ENCODE results near the gene ARHGEF28.

The ARHGEF28 gene

DNA sequence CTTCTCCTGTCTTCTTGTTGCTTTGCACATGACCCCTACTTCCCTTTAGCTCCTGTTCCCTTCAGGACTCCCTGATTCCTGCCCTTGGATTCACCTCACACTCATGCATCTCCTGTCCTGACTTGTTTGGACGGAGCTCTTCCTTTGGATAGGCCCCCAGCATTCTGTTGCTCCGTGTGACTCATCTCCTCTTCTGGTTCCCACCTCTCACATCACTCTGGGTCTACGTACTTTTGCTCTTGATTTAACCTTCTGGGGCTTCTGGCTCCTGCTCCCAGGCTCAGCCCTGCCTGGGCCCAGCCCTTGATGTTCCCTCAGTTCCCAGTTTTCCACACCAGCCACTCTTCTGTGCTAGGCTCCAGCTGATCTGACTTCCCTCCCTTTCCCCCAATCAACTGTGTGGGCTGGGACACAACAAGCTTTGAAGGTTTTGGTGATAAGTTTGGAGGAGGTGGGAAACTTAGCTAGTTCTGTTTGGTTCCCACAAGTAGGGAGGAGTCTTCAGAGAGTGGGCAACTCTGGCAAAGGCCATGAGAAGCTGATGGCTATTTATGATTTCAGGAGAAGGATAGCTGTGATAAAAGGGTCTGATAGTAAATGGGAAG is 331.5 kb downstream of the ARHGEF28 start:
- H3K4ac ChIP-seq (ENCODE audit: low read depth, low read length), result no peak overlapping the region
- no peaks in the 10 kb centered on the region for H3K79me1 ChIP-seq (ENCODE audit: low read length)
- no peak overlapping the region for H4K12ac ChIP-seq (ENCODE audit: low read depth, low read length)
- no peak overlapping the region for H3K4me3 ChIP-seq (ENCODE audit: low read depth, low read length)
- no peak overlapping the region for H3K18ac ChIP-seq (ENCODE audit: low read length)
- H4K8ac ChIP-seq (ENCODE audit: low read depth, low read length), result no peak overlapping the region
- no peak overlapping the region for H2BK5ac ChIP-seq (ENCODE audit: low read depth, low read length, poor library complexity)
- no peaks in the 10 kb centered on the region for H3K79me2 ChIP-seq (ENCODE audit: control insufficient read depth, insufficient read depth, low read length, poor library complexity)
- no peaks in the 10 kb centered on the region for H3K36me3 ChIP-seq (ENCODE audit: control insufficient read depth in 1 of 2, insufficient read depth in 2 of 2, low read length in 2 of 2)
- no CpG with 5 or more reads among the region's 3 CpGs for WGBS (ENCODE audit: extremely low coverage, insufficient coverage, insufficient read length)
- no peak overlapping the region for H2AK5ac ChIP-seq (ENCODE audit: low read length)
- no peak overlapping the region for H2AFZ ChIP-seq (ENCODE audit: insufficient read depth, low read length, poor library complexity)
- H3K4me2 ChIP-seq (ENCODE audit: low read length), result no peak overlapping the region
- no peak overlapping the region for H3K9ac ChIP-seq (ENCODE audit: low read length)
- H3K9me3 ChIP-seq (ENCODE audit: insufficient read depth, low read depth, low read length), result no peaks in the 10 kb centered on the region
- no peak overlapping the region for H2BK120ac ChIP-seq (ENCODE audit: insufficient read depth, low read length, poor library complexity)
- H3K23ac ChIP-seq (ENCODE audit: low read length), result no peak overlapping the region
- H3K4me1 ChIP-seq (ENCODE audit: control insufficient read depth in 1 of 2, insufficient read depth in 2 of 2, low read length in 2 of 2), result no peaks in the 10 kb centered on the region
- H4K91ac ChIP-seq (ENCODE audit: low read depth, low read length), result no peak overlapping the region
- no peaks in the 10 kb centered on the region for H3K27me3 ChIP-seq (ENCODE audit: insufficient read depth, low read length)
- DNase-seq, result no peak
- no peak overlapping the region for H3K27ac ChIP-seq (ENCODE audit: low read depth, low read length)
- no peak overlapping the region for H2BK12ac ChIP-seq (ENCODE audit: low read length)
- H3K14ac ChIP-seq (ENCODE audit: low read length), result no peak overlapping the region

DNA sequence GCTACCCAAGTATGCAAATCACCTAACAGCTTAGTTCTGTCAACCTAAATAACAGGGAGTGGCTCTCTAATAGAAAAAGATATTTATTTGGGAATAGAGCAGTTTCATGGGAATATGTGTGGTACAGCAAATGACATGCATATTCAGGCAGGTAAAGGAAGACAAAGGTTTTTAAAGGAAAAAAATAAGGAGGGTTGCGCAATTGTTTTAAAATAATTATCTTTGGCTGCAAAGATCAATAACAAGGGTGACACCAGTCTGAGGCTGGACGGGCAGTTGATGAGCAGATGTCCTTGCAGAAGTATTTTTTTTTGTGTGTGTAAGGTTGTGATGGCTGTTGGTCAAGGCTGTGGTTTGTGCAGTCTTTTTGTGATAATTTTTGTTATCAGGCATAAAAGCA is 332.0 kb downstream of the ARHGEF28 start:
- no peaks in the 10 kb centered on the region for H3K4me1 ChIP-seq (ENCODE audit: control insufficient read depth in 1 of 2, insufficient read depth in 2 of 2, low read length in 2 of 2)
- no peak overlapping the region for H2BK12ac ChIP-seq (ENCODE audit: low read length)
- no peak overlapping the region for H3K14ac ChIP-seq (ENCODE audit: low read length)
- no peak overlapping the region for H3K4me2 ChIP-seq (ENCODE audit: low read length)
- no peak overlapping the region for H3K18ac ChIP-seq (ENCODE audit: low read length)
- H3K23ac ChIP-seq (ENCODE audit: low read length), result no peak overlapping the region
- H3K4me3 ChIP-seq (ENCODE audit: low read depth, low read length), result no peak overlapping the region
- H4K8ac ChIP-seq (ENCODE audit: low read depth, low read length), result no peak overlapping the region
- H3K27me3 ChIP-seq (ENCODE audit: insufficient read depth, low read length), result no peaks in the 10 kb centered on the region
- no peak overlapping the region for H3K27ac ChIP-seq (ENCODE audit: low read depth, low read length)
- no peaks in the 10 kb centered on the region for H3K9me3 ChIP-seq (ENCODE audit: insufficient read depth, low read depth, low read length)
- no peak overlapping the region for H4K91ac ChIP-seq (ENCODE audit: low read depth, low read length)
- no peak overlapping the region for H4K12ac ChIP-seq (ENCODE audit: low read depth, low read length)
- H2AK5ac ChIP-seq (ENCODE audit: low read length), result no peak overlapping the region
- no peak overlapping the region for H3K9ac ChIP-seq (ENCODE audit: low read length)
- H3K4ac ChIP-seq (ENCODE audit: low read depth, low read length), result no peak overlapping the region
- no peak overlapping the region for H2BK5ac ChIP-seq (ENCODE audit: low read depth, low read length, poor library complexity)
- WGBS (ENCODE audit: extremely low coverage, insufficient coverage, insufficient read length), result no CpG with 5 or more reads among the region's 2 CpGs
- H3K36me3 ChIP-seq (ENCODE audit: control insufficient read depth in 1 of 2, insufficient read depth in 2 of 2, low read length in 2 of 2), result no peaks in the 10 kb centered on the region
- H3K79me1 ChIP-seq (ENCODE audit: low read length), result no peaks in the 10 kb centered on the region
- H3K79me2 ChIP-seq (ENCODE audit: control insufficient read depth, insufficient read depth, low read length, poor library complexity), result no peaks in the 10 kb centered on the region
- no peak overlapping the region for H2BK120ac ChIP-seq (ENCODE audit: insufficient read depth, low read length, poor library complexity)
- DNase-seq, result no peak
- H2AFZ ChIP-seq (ENCODE audit: insufficient read depth, low read length, poor library complexity), result no peak overlapping the region

DNA sequence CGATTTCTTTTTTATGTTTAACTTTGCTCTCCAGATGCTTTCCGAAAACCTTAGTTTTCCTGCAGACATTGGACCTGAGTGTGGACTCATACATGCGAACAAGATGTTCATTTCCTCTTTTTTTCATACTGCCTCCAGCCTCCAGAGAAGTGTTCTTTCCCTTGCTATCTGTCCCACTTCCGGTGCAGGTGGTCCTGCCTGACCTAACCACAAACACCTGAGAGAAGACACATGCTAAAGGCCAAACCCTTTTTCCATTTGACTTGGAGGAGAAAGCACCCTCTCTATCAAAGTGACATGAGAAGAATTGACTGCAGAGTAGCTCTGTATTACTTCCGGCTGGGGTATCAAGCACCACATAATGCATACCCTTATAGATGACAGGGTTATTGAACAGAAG is 334.0 kb downstream of the ARHGEF28 start:
- no peaks in the 10 kb centered on the region for H3K27me3 ChIP-seq (ENCODE audit: insufficient read depth, low read length)
- no peak overlapping the region for H3K4me2 ChIP-seq (ENCODE audit: low read length)
- H2AFZ ChIP-seq (ENCODE audit: insufficient read depth, low read length, poor library complexity), result no peak overlapping the region
- H3K4me3 ChIP-seq (ENCODE audit: low read depth, low read length), result no peak overlapping the region
- H2AK5ac ChIP-seq (ENCODE audit: low read length), result no peak overlapping the region
- WGBS (ENCODE audit: extremely low coverage, insufficient coverage, insufficient read length), result no CpG with 5 or more reads among the region's 5 CpGs
- DNase-seq, result no peak
- H3K23ac ChIP-seq (ENCODE audit: low read length), result no peak overlapping the region
- no peak overlapping the region for H4K91ac ChIP-seq (ENCODE audit: low read depth, low read length)
- no peaks in the 10 kb centered on the region for H3K9me3 ChIP-seq (ENCODE audit: insufficient read depth, low read depth, low read length)
- peaks cover 0 to 3% of the 10 kb centered on the region in 2 experiments for H3K4me1 ChIP-seq (ENCODE audit: control insufficient read depth in 1 of 2, insufficient read depth in 2 of 2, low read length in 2 of 2)
- H3K79me1 ChIP-seq (ENCODE audit: low read length), result no peaks in the 10 kb centered on the region
- H3K18ac ChIP-seq (ENCODE audit: low read length), result no peak overlapping the region
- H2BK120ac ChIP-seq (ENCODE audit: insufficient read depth, low read length, poor library complexity), result no peak overlapping the region
- H3K79me2 ChIP-seq (ENCODE audit: control insufficient read depth, insufficient read depth, low read length, poor library complexity), result no peaks in the 10 kb centered on the region
- no peak overlapping the region for H3K9ac ChIP-seq (ENCODE audit: low read length)
- no peak overlapping the region for H4K12ac ChIP-seq (ENCODE audit: low read depth, low read length)
- H4K8ac ChIP-seq (ENCODE audit: low read depth, low read length), result no peak overlapping the region
- no peak overlapping the region for H3K27ac ChIP-seq (ENCODE audit: low read depth, low read length)
- H3K4ac ChIP-seq (ENCODE audit: low read depth, low read length), result no peak overlapping the region
- H3K14ac ChIP-seq (ENCODE audit: low read length), result no peak overlapping the region
- no peak overlapping the region for H2BK5ac ChIP-seq (ENCODE audit: low read depth, low read length, poor library complexity)
- H2BK12ac ChIP-seq (ENCODE audit: low read length), result no peak overlapping the region
- no peaks in the 10 kb centered on the region for H3K36me3 ChIP-seq (ENCODE audit: control insufficient read depth in 1 of 2, insufficient read depth in 2 of 2, low read length in 2 of 2)

DNA sequence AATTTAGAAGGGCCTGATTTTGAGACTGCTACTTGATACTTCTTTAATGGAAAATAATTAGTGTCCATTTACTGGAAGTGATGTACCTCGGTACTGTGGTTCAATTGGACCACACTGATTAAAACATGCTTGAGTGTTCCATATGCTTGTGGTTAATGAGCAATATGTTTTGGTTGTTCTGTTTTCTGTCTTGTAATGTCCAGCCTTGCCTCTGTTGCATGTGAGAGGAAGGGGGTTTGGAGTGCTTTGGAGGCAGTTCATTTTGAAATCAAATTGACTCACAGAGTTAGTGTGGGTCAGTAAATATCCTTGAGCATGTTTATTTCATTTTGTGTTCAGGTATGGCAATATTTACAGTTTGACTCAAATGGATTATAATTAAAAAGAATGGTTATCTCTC is 334.4 kb downstream of the ARHGEF28 start:
- H3K4me3 ChIP-seq (ENCODE audit: low read depth, low read length), result no peak overlapping the region
- H2BK12ac ChIP-seq (ENCODE audit: low read length), result no peak overlapping the region
- H2BK5ac ChIP-seq (ENCODE audit: low read depth, low read length, poor library complexity), result no peak overlapping the region
- no peak overlapping the region for H3K9ac ChIP-seq (ENCODE audit: low read length)
- H2BK120ac ChIP-seq (ENCODE audit: insufficient read depth, low read length, poor library complexity), result no peak overlapping the region
- H3K18ac ChIP-seq (ENCODE audit: low read length), result no peak overlapping the region
- no peak overlapping the region for H3K23ac ChIP-seq (ENCODE audit: low read length)
- H3K27ac ChIP-seq (ENCODE audit: low read depth, low read length), result no peak overlapping the region
- H4K8ac ChIP-seq (ENCODE audit: low read depth, low read length), result no peak overlapping the region
- H3K4me1 ChIP-seq (ENCODE audit: control insufficient read depth in 1 of 2, insufficient read depth in 2 of 2, low read length in 2 of 2), result peaks cover 0 to 3% of the 10 kb centered on the region in 2 experiments
- H3K79me1 ChIP-seq (ENCODE audit: low read length), result no peaks in the 10 kb centered on the region
- no peaks in the 10 kb centered on the region for H3K27me3 ChIP-seq (ENCODE audit: insufficient read depth, low read length)
- H2AFZ ChIP-seq (ENCODE audit: insufficient read depth, low read length, poor library complexity), result no peak overlapping the region
- no peak overlapping the region for H4K12ac ChIP-seq (ENCODE audit: low read depth, low read length)
- no peak overlapping the region for H2AK5ac ChIP-seq (ENCODE audit: low read length)
- no peak overlapping the region for H3K4me2 ChIP-seq (ENCODE audit: low read length)
- no peaks in the 10 kb centered on the region for H3K36me3 ChIP-seq (ENCODE audit: control insufficient read depth in 1 of 2, insufficient read depth in 2 of 2, low read length in 2 of 2)
- H3K9me3 ChIP-seq (ENCODE audit: insufficient read depth, low read depth, low read length), result no peaks in the 10 kb centered on the region
- no CpG with 5 or more reads among the region's 1 CpG for WGBS (ENCODE audit: extremely low coverage, insufficient coverage, insufficient read length)
- no peaks in the 10 kb centered on the region for H3K79me2 ChIP-seq (ENCODE audit: control insufficient read depth, insufficient read depth, low read length, poor library complexity)
- no peak overlapping the region for H3K4ac ChIP-seq (ENCODE audit: low read depth, low read length)
- no peak overlapping the region for H3K14ac ChIP-seq (ENCODE audit: low read length)
- no peak overlapping the region for H4K91ac ChIP-seq (ENCODE audit: low read depth, low read length)
- no peak for DNase-seq

Measured in trophoblast cell (in vitro differentiated cells and primary cell).